SK-N-SH (cell line): ENCODE results near the gene CCDC106. TPM values are rescaled to one million over a fixed set of nuclear protein-coding genes. Genes with fewer than 3 reads are reported as not detected.

Experiments
- CTCF ChIA-PET: fragments of 300-600, 350-600 bp; formaldehyde crosslinking; extraction: SDS; loops from one replicate; lab custom pipeline; 2021; lab: Yijun Ruan, JAX
- POLR2A ChIA-PET: fragments of 350-600 bp; sonication (Branson Sonifier 250); formaldehyde crosslinking; extraction: SDS; loops from one replicate; lab custom pipeline; 2020; ENCODE audit warnings: antibody characterized with exemption, inconsistent platforms; lab: Yijun Ruan, JAX
- DNase-seq: peaks from one replicate; pipeline ENCODE4 v3.0.0; 2012
- H2AFZ ChIP-seq: fragments of 200-600 bp; sonication (generic); 2 replicates; pipeline ENCODE4 v1.8.1; 2016; ENCODE audit warnings: antibody characterized with exemption, mild to moderate bottlenecking, low read depth
- H3F3A ChIP-seq: fragments of 200-600 bp; sonication (generic); replicated peaks from 2 replicates; pipeline ENCODE3; 2016; ENCODE audit warnings: antibody characterized with exemption, mild to moderate bottlenecking; ENCODE audit not compliant: insufficient read depth
- H3K27ac ChIP-seq, 2 experiments: fragments of 200-500 bp in 1 of 2; fragments of 200-600 bp in 1 of 2; sonication (Bioruptor generic) in 1 of 2; sonication (generic), shearing (Covaris generic) in 1 of 2; 2 replicates each; pipeline versions ENCODE4 v1.5.1 to v1.6.1; 2014 to 2016; ENCODE audit warnings: low read depth in 2 of 2, inconsistent platforms in 1 of 2, low read length in 1 of 2, mild to moderate bottlenecking in 1 of 2, mixed read lengths in 1 of 2
- H3K27me3 ChIP-seq: fragments of 200-600 bp; sonication (generic), shearing (Covaris generic); 2 replicates; pipeline ENCODE4 v1.6.1; 2016; ENCODE audit warnings: mixed run types; ENCODE audit not compliant: insufficient read depth
- H3K36me3 ChIP-seq, 2 experiments: fragments of 200-500 bp in 1 of 2; fragments of 200-600 bp in 1 of 2; sonication (Bioruptor generic) in 1 of 2; sonication (generic) in 1 of 2; replicated peaks in 1 of 2; 2 replicates each; pipeline versions ENCODE3 to v1.5.1; 2014 to 2016; ENCODE audit warnings: low read length in 1 of 2, mild to moderate bottlenecking in 1 of 2; ENCODE audit not compliant: insufficient read depth in 2 of 2, control insufficient read depth in 1 of 2
- H3K4me1 ChIP-seq, 2 experiments: fragments of 200-500 bp in 1 of 2; fragments of 200-600 bp in 1 of 2; sonication (Bioruptor generic) in 1 of 2; sonication (generic), shearing (Covaris generic) in 1 of 2; 2 replicates each; pipeline versions ENCODE4 v1.5.1 to v1.6.1; 2014 to 2016; ENCODE audit warnings: low read depth in 1 of 2, low read length in 1 of 2, mixed run types in 1 of 2; ENCODE audit not compliant: insufficient read depth in 2 of 2, control insufficient read depth in 1 of 2
- H3K4me2 ChIP-seq: fragments of 200-600 bp; sonication (generic), shearing (Covaris generic); 2 replicates; pipeline ENCODE4 v1.6.1; 2017; ENCODE audit warnings: mixed run types
- H3K4me3 ChIP-seq, 2 experiments: fragments of 200-500 bp in 1 of 2; fragments of 200-600 bp in 1 of 2; sonication (Bioruptor generic) in 1 of 2; sonication (generic), shearing (Covaris generic) in 1 of 2; 2 replicates each; pipeline versions ENCODE4 v1.5.1 to v1.8.1; 2014 to 2016; ENCODE audit warnings: low read depth in 2 of 2, inconsistent platforms in 1 of 2, low read length in 1 of 2, mild to moderate bottlenecking in 1 of 2, mixed read lengths in 1 of 2, moderate library complexity in 1 of 2
- H3K79me2 ChIP-seq: fragments of 200-600 bp; sonication (generic); 2 replicates; pipeline ENCODE4 v1.8.1; 2017; ENCODE audit warnings: mild to moderate bottlenecking; ENCODE audit not compliant: insufficient read depth
- H3K9ac ChIP-seq: fragments of 200-600 bp; sonication (generic); 2 replicates; pipeline ENCODE4 v1.6.1; 2017; ENCODE audit warnings: mixed run types
- H3K9me2 ChIP-seq: fragments of 200-600 bp; sonication (generic); 2 replicates; pipeline ENCODE4 v1.6.1; 2017; ENCODE audit warnings: mixed run types
- H3K9me3 ChIP-seq: fragments of 200-600 bp; sonication (generic); 2 replicates; pipeline ENCODE4 v1.6.1; 2017; ENCODE audit warnings: mixed run types, mild to moderate bottlenecking, moderate library complexity
- H4K20me1 ChIP-seq: fragments of 200-600 bp; sonication (generic); 2 replicates; pipeline ENCODE4 v1.6.1; 2017; ENCODE audit warnings: mild to moderate bottlenecking, mixed run types; ENCODE audit not compliant: insufficient read depth
- EP300 ChIP-seq, 2 experiments: IDR thresholded peaks; 2 replicates each; pipeline versions ENCODE4 v1.4.0 to v1.6.1; 2012; ENCODE audit warnings: borderline replicate concordance in 1 of 2, low read depth in 1 of 2, low read length in 1 of 2
- EZH2phosphoT487 ChIP-seq: fragments of 200-600 bp; sonication (generic); IDR thresholded peaks from 2 replicates; pipeline ENCODE4 v1.6.1; 2017; ENCODE audit warnings: low read depth, mixed run types, mild to moderate bottlenecking, antibody characterized with exemption, moderate library complexity, borderline replicate concordance
- FOXM1 ChIP-seq: IDR thresholded peaks from 2 replicates; pipeline ENCODE4 v1.4.0; 2012; ENCODE audit warnings: low read depth, mild to moderate bottlenecking
- GABPA ChIP-seq: IDR thresholded peaks from 2 replicates; pipeline ENCODE4 v1.4.0; 2012; ENCODE audit warnings: low read depth, mild to moderate bottlenecking
- GATA2 ChIP-seq: sonication (generic); formaldehyde crosslinking; IDR thresholded peaks from 2 replicates; pipeline ENCODE4 v1.5.0; 2020; ENCODE audit warnings: mild to moderate bottlenecking, missing genetic modification reagents
- MEF2A ChIP-seq: IDR thresholded peaks from 2 replicates; pipeline ENCODE4 v1.4.0; 2012; ENCODE audit warnings: low read depth, borderline replicate concordance
- POLR2AphosphoS5 ChIP-seq: IDR thresholded peaks from 2 replicates; pipeline ENCODE4 v1.6.1; 2012; ENCODE audit warnings: low read depth, low read length
- RCOR1 ChIP-seq: fragments of 150-350 bp; IDR thresholded peaks from 2 replicates; pipeline ENCODE4 v1.6.1; 2017; ENCODE audit warnings: antibody characterized with exemption, low read length
- REST ChIP-seq: IDR thresholded peaks from 2 replicates; pipeline ENCODE4 v1.6.1; 2012; ENCODE audit warnings: mild to moderate bottlenecking, low read depth, low read length, moderate library complexity
- RFX5 ChIP-seq: IDR thresholded peaks from 2 replicates; pipeline ENCODE4 v1.6.1; 2012; ENCODE audit warnings: mild to moderate bottlenecking, improper control_type of control experiment, low read length
- USF1 ChIP-seq: IDR thresholded peaks from 2 replicates; pipeline ENCODE4 v1.4.0; 2012; ENCODE audit warnings: low read depth, borderline replicate concordance
- WGBS: methylation state at CpG from one replicate; pipeline ENCODE4 v1.1.6; 2017; ENCODE audit warnings: low lambda C conversion rate; 5-methylcytosine and 5-hydroxymethylcytosine counted together
- polyA plus RNA-seq, 3 experiments: library from polyadenylated mRNA; depleted of rRNA; stranded (reverse); fragments of >200 nt; gene quantifications; 2 replicates each; pipeline ENCODE4 v1.2.3, GENCODE V29; 2012

Gene CCDC106
- polyA plus RNA-seq, 1 of the 3 experiments (the other 2 are of a cell fraction) = 27.1 TPM

- Histone ChIP-seq H3K9me3 (no peaks in the 10 kb centered on the region), H3K9ac (no peak overlapping the region), H3K36me3 (peaks cover 0 to 71% of the 10 kb centered on the region in 2 experiments), H3K9me2 (no peaks in the 10 kb centered on the region), H3F3A (no peaks in the 10 kb centered on the region), H3K79me2 (peaks cover 27% of the 10 kb centered on the region), H3K4me3 (no peak overlapping the region), H3K27me3 (no peaks in the 10 kb centered on the region), H4K20me1 (peaks cover 44% of the 10 kb centered on the region), H3K27ac (no peak overlapping the region), H2AFZ (no peak overlapping the region), H3K4me1 (no peaks in the 10 kb centered on the region), H3K4me2 (no peak overlapping the region)
- TF ChIP-seq POLR2AphosphoS5 (no peak), GABPA (no peak), EP300 (IDR thresholded peaks at IDR 0.05; ENCODE audit: borderline replicate concordance in 1 of 2, low read depth in 1 of 2, low read length in 1 of 2) (no peak), GATA2 (CRISPR knock-in tag) (no peak), REST (no peak), USF1 (no peak), RFX5 (no peak), EZH2phosphoT487 (no peak), MEF2A (no peak), RCOR1 (no peak), FOXM1 (no peak)
- ChIA-PET POLR2A (no interaction called here), CTCF (interaction anchor here (1.0 kb wide), 1 partner anchor 15 kb away, joined by 3 read pairs; no protein-coding TSS in a partner anchor)
- DNase-seq = no peak
- WGBS = 92% methylated on average over 20 of the region's 27 CpGs
These were observed 40.6 kb downstream of the CCDC106 start for GRCh38 chr19:55688422-55689218.
